ENCODE data around the gene HOOK2. TPM values are rescaled to one million over a fixed set of nuclear protein-coding genes. Genes with fewer than 3 reads are reported as not detected.

HOOK2 gene
- total and polyA plus RNA-seq, 9 of the 15 experiments (the other 6 are each of a cell fraction or from before 2014, with no cell fraction given) = 1.3 to 17.2 (median 9.9) TPM

GRCh38 chr19:12796146-12797071 lies 21.1 kb upstream of the HOOK2 start (continued):
- TF ChIP-seq ZBTB33 (CRISPR knock-in tag; IDR thresholded peaks at IDR 0.05) (peak; percentile 79), CLOCK (CRISPR knock-in tag; IDR thresholded peaks at IDR 0.05; ENCODE audit: borderline replicate concordance) (no peak), SRSF7 (optimal IDR thresholded peaks at IDR 0.05; ENCODE audit: low read depth, low read length) (no peak), ARID2 (IDR thresholded peaks at IDR 0.05) (peak; percentile 92), NEUROD1 (IDR thresholded peaks at IDR 0.05; ENCODE audit: borderline replicate concordance, low read depth, low read length, partially characterized antibody) (peak; percentile 37), TEAD1 (CRISPR knock-in tag; IDR thresholded peaks at IDR 0.05) (peak; percentile 19 to 76; a peak in 1 of 4 replicates), KDM1A (IDR thresholded peaks at IDR 0.05) (peak in 1 of 2 experiments; percentile 41; a peak in 1 of 4 replicates), RBBP5 (IDR thresholded peaks at IDR 0.05; ENCODE audit: borderline replicate concordance, insufficient read depth, low read length, poor library complexity, severe bottlenecking) (no peak), NFE2 (IDR thresholded peaks at IDR 0.05; ENCODE audit: low read depth) (no peak), TRIM28 (IDR thresholded peaks at IDR 0.05) (no peak), TCF7L2 (IDR thresholded peaks at IDR 0.05; ENCODE audit: low read depth, low read length) (0 out of 2 replicates have a peak, but pooled peaks have one; percentile 18), MNT (conservative IDR thresholded peaks at IDR 0.05) (peak; percentile 85 to 90), ZNF140 (CRISPR knock-in tag; IDR thresholded peaks at IDR 0.05) (no peak), STAG1 (CRISPR knock-in tag; IDR thresholded peaks at IDR 0.05; ENCODE audit: borderline replicate concordance) (peak; percentile 91), BRF1 (IDR thresholded peaks at IDR 0.05; ENCODE audit: borderline replicate concordance, extremely low read depth, insufficient read length) (no peak), HCFC1 (IDR thresholded peaks at IDR 0.05; ENCODE audit: low read depth, low read length) (no peak), TEAD4 (IDR thresholded peaks at IDR 0.05; ENCODE audit: low read length) (0 out of 2 replicates have a peak, but pooled peaks have one; percentile 21), TEAD4 (CRISPR knock-in tag; IDR thresholded peaks at IDR 0.05; ENCODE audit: borderline replicate concordance) (no peak), HDAC2 (IDR thresholded peaks at IDR 0.05) (peak; percentile 64), ZNF134 (CRISPR knock-in tag; conservative IDR thresholded peaks at IDR 0.05) (0 out of 2 replicates have a peak, but pooled peaks have one; percentile 47), SAFB (IDR thresholded peaks at IDR 0.05; ENCODE audit: borderline replicate concordance, low read depth, low read length) (no peak), PHF21A (IDR thresholded peaks at IDR 0.05; ENCODE audit: borderline replicate concordance, low read depth) (peak; percentile 93; the same call in 1 of the 2 replicates)
